Transverse colon (tissue), 4 donors: ENCODE data around the gene TMOD1. TPM values are rescaled to one million over a fixed set of nuclear protein-coding genes. Genes with fewer than 3 reads are reported as not detected.
A peak's percentile ranks its signal among the peaks of the same experiment; 100 is the strongest.

Experiments used
- DNase-seq: peaks from one replicate; pipeline ENCODE4 v3.0.0-alpha.2; 2019
- H3K27ac ChIP-seq, 4 donors: fragments of 200-600 bp; sonication (generic); 2 replicates each; pipeline ENCODE4 v1.5.1; 2016 to 2018; ENCODE audit warnings: inconsistent platforms in 4 of 4
- H3K27me3 ChIP-seq: fragments of 200-600 bp; sonication (generic); 2 replicates; pipeline ENCODE4 v1.5.1; 2017; ENCODE audit warnings: inconsistent platforms
- H3K36me3 ChIP-seq, 4 donors: fragments of 200-600 bp; sonication (generic); 2 replicates each; pipeline ENCODE4 v1.5.1; 2017 to 2019; ENCODE audit warnings: inconsistent platforms in 4 of 4
- H3K4me1 ChIP-seq, 4 donors: fragments of 200-600 bp; sonication (generic); 2 replicates each; pipeline ENCODE4 v1.5.1; 2017 to 2020; ENCODE audit warnings: inconsistent platforms in 4 of 4
- H3K4me3 ChIP-seq, 4 donors: fragments of 200-600 bp; sonication (generic); 1 replicate in 1 of 4; 2 replicates in 3 of 4; pipeline versions ENCODE4 v1.5.1 to v1.6.1; 2017 to 2019; ENCODE audit warnings: inconsistent platforms in 4 of 4
- H3K9me3 ChIP-seq, 2 donors: fragments of 200-600 bp; sonication (generic); 2 replicates each; pipeline ENCODE4 v1.5.1; 2017 to 2019; ENCODE audit warnings: inconsistent platforms in 2 of 2
- CTCF ChIP-seq, 5 experiments: fragments of 200-600 bp in 3 of 5; fragments of 450-650 bp in 2 of 5; sonication (generic) in 3 of 5; IDR thresholded peaks; 1 replicate in 2 of 5; 2 replicates in 3 of 5; pipeline ENCODE4 v1.5.1; 2016 to 2017; ENCODE audit warnings: antibody characterized with exemption in 5 of 5, inconsistent platforms in 3 of 5, mild to moderate bottlenecking in 2 of 5, moderate library complexity in 1 of 5
- EP300 ChIP-seq: sonication (generic); formaldehyde crosslinking; IDR thresholded peaks from one replicate; pipeline ENCODE4 v1.6.1; 2017; ENCODE audit warnings: antibody characterized with exemption, low read depth
- POLR2A ChIP-seq: fragments of 450-650 bp; IDR thresholded peaks from one replicate; pipeline ENCODE4 v1.6.1; 2016; ENCODE audit warnings: antibody characterized with exemption, mild to moderate bottlenecking, moderate library complexity
- POLR2AphosphoS5 ChIP-seq, 3 donors: sonication (generic); formaldehyde crosslinking; IDR thresholded peaks; one replicate each; pipeline ENCODE4 v1.6.1; 2016; ENCODE audit warnings: antibody characterized with exemption in 3 of 3
- WGBS, 2 donors: methylation state at CpG; one replicate each; pipeline ENCODE4 v1.1.5; 2018; ENCODE audit warnings: low coverage in 1 of 2; 5-methylcytosine and 5-hydroxymethylcytosine counted together
- in situ Hi-C, 4 donors: fragments of 200-750 bp; cut with MboI; loops; one replicate each; pipeline versions ENCODE4 v1.15.0 to v1.15.1; 2017; ENCODE audit warnings: low sequenced_read_pairs in 3 of 4, low pct_ligation_motif_present in 1 of 4, low pct_unique_long_range_greater_than_20kb in 1 of 4
- intact Hi-C: fragments of 100-400 bp; cut with DNase I; formaldehyde crosslinking; loops from one replicate; pipeline ENCODE4 v1.15.1; 2023; ENCODE audit warnings: low total_unique reads
- total RNA-seq, 4 donors: library from RNA; depleted of rRNA; stranded (reverse); fragments of >200 nt; gene quantifications; one replicate each; pipeline ENCODE4 v1.1.0, GENCODE V29; 2016

The TMOD1 gene
- total RNA-seq, 4 donors from 2014 or later, result 4.2 to 11.6 (median 7.1) TPM

GRCh38 chr9:97519441-97519970, 18.0 kb downstream of the TMOD1 start:
- intact Hi-C loops (no loop called here), in situ Hi-C loops (no loop called here)
- Histone ChIP-seq H3K36me3 (no peaks in the 10 kb centered on the region), H3K9me3 (no peaks in the 10 kb centered on the region), H3K27ac (peak overlapping the region; percentile 62 to 85 (median 73)), H3K4me3 (no peak overlapping the region), H3K4me1 (peaks cover 6 to 32% (median 16%) of the 10 kb centered on the region in 4 donors), H3K27me3 (no peaks in the 10 kb centered on the region)
- TF ChIP-seq EP300, result no peak
- no peak for TF ChIP-seq POLR2A
- no peak for TF ChIP-seq CTCF (IDR thresholded peaks at IDR 0.05)
- TF ChIP-seq POLR2AphosphoS5 (IDR thresholded peaks at IDR 0.05), result no peak
- 80 to 89% methylated on average over 1 to 11 of the region's 11 CpGs for WGBS, 2 donors
- DNase-seq, result no peak

GRCh38 chr9:97521576-97522333, 20.3 kb downstream of the TMOD1 start:
- intact Hi-C loops, result no loop called here
- WGBS, 2 donors, result 91 to 95% methylated on average over 4 to 10 of the region's 10 CpGs
- H3K4me1 ChIP-seq, result peaks cover 6 to 32% (median 16%) of the 10 kb centered on the region in 4 donors
- H3K27ac ChIP-seq, result no peak overlapping the region
- no peaks in the 10 kb centered on the region for H3K36me3 ChIP-seq
- no peak overlapping the region for H3K4me3 ChIP-seq
- DNase-seq, result no peak
- no peaks in the 10 kb centered on the region for H3K9me3 ChIP-seq
- no peaks in the 10 kb centered on the region for H3K27me3 ChIP-seq
- TF ChIP-seq POLR2A (no peak), EP300 (no peak), CTCF (IDR thresholded peaks at IDR 0.05) (no peak), POLR2AphosphoS5 (IDR thresholded peaks at IDR 0.05) (no peak)
- in situ Hi-C loops, result no loop called here

- 60 to 61% methylated on average over 4 of the region's 4 CpGs for WGBS, 2 donors
- TF ChIP-seq POLR2A (no peak), POLR2AphosphoS5 (IDR thresholded peaks at IDR 0.05) (no peak), CTCF (IDR thresholded peaks at IDR 0.05) (no peak), EP300 (no peak)
- Histone ChIP-seq H3K27me3 (no peaks in the 10 kb centered on the region), H3K36me3 (no peaks in the 10 kb centered on the region), H3K27ac (no peak overlapping the region), H3K9me3 (no peaks in the 10 kb centered on the region), H3K4me3 (no peak overlapping the region), H3K4me1 (peaks cover 6 to 10% (median 8%) of the 10 kb centered on the region in 4 donors)
- in situ Hi-C loops (no loop called here), intact Hi-C loops (no loop called here)
- DNase-seq, result no peak
Observed at GRCh38 chr9:97524424-97524823, 23.0 kb downstream of the TMOD1 start.

GRCh38 chr9:97525451-97525850, 24.0 kb downstream of the TMOD1 start:
- TF ChIP-seq POLR2AphosphoS5 (IDR thresholded peaks at IDR 0.05) (no peak), CTCF (IDR thresholded peaks at IDR 0.05) (no peak), POLR2A (no peak), EP300 (no peak)
- Histone ChIP-seq H3K27me3 (no peaks in the 10 kb centered on the region), H3K36me3 (no peaks in the 10 kb centered on the region), H3K27ac (no peak overlapping the region), H3K4me3 (no peak overlapping the region), H3K4me1 (peaks cover 0 to 9% (median 7%) of the 10 kb centered on the region in 4 donors), H3K9me3 (no peaks in the 10 kb centered on the region)
- 70 to 79% methylated on average over 2 of the region's 2 CpGs for WGBS, 2 donors
- in situ Hi-C loops, result no loop called here
- no peak for DNase-seq
- intact Hi-C loops, result no loop called here
